ENCODE data around the gene ZNF182.
A peak's percentile ranks its signal among the peaks of the same experiment; 100 is the strongest.
"Not testable (repeated sequence)": the region's sequence is repeated elsewhere in the genome, so short reads cannot be mapped to it uniquely, and the experiment has no call there.

Gene ZNF182

DNA sequence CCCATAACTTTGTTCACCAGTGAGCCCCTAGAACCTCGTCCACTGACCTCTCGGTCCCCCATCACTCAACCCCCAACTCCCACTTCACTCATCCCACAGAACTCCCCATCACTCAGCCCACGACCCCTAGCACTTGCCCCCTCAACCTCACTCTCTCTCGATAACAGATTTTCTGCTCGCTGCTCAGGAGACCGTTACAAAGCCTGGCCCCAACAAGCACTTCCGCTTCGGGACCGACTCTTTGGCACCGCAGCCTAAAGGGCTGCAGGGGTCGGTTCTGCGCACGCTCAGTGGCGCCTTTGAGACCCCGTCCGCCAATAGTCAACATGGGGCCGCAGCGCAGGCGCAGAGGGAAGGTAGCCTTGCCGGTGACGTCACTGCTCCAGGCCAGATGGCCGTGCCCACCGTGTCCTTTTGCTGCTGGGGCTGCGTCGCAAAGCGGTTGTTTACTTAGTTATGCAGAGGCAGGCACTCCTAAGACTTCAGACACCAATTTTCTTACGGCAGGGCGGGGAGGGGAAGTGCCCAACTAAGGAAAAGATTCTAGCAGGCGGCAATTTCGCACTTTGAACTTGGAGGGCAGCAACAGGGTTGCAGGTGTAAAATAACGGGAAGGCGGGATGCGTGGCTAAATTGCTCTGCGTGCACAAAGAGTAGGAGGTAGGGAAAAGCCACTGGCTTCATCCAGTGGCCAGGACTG is at the start of gene ZNF182:
TSS of gene ZNF182 (minus strand) at position 232 of the 700 bp plus-strand sequence. CDS start 1,380 bp downstream, outside the sequence.
- peak; percentile 6 to 55 for DNase-seq

DNA sequence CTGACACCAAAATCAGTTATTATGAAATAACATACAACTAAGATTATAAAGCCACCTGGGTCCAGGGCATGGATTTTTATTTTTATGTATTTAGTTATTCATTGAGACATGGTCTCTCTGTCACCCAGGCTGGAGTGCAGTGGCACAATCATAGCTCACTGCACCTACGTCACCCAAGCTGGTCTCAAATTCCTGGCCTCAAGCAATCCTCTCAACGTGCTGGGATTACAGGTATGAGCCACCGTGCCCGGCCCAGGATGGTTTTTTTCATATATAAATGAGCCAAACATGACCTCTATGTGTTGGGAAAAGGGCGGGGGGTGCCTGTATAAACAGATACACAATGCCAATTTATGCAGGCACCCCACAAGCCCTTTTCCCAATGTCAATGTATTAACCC is 43.1 kb upstream of the ZNF182 start:
- no peak for DNase-seq

DNA sequence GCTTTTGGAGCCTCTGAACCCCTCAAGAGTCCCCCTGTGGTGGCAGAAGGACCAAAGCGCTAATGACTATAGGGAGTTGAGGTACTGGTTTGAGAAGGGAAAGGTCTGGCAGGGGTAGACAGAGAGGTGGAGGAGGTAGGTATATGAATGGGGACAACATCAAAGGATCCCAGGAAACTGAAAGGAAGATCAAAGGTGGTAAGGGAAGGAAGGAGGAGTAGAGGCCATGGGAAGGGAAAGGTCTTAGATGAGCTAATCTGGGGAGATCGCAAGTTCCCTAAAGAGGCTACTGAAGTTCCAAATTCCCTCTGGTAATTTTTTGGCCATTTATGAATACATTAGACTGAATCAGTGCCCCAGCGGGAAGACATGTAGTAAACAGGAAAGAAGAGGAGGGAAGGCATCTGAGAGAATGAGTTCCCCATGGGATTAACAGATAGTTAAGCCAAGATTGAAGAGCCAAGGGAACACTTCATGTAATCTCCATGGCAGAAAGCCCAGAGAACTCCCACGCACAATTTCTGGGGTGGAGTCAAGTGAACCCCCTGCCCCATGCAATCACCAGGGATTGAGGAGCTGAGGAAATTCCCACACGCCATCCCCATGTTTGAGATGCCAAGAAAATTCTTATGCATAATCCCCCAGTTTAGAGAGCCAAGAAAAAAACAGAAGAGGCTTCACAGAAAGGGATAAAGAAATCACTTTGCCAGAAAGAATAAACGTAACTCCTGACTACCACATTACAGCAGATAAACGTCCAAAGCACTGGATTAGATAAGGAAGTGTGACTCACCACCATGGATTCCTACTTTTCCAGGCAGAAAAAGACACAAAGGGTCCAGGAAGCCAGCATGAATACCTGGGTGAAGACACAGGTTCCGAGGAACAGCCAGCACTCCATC is 41.9 kb upstream of the ZNF182 start:
- no peak for DNase-seq

DNA sequence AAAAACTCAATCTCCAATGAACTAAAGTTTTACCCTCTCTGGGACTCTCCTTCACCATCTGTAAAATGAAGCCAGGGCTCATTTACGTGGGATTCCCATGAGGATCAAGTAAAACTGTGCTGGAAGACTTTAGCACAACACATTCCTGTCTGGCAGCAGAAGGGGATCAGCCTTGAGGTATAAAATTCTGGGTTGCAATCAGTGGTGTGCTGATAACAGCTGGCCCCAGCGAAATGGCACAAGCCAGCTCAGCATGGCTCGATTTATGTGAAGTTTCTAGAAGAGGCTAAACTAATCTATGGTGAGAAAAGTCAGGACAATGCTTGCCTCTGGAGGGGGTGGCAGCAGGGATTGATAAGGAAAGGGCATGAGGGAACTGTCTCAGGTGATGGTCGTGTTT is 39.3 kb upstream of the ZNF182 start:
- no peak for DNase-seq

DNA sequence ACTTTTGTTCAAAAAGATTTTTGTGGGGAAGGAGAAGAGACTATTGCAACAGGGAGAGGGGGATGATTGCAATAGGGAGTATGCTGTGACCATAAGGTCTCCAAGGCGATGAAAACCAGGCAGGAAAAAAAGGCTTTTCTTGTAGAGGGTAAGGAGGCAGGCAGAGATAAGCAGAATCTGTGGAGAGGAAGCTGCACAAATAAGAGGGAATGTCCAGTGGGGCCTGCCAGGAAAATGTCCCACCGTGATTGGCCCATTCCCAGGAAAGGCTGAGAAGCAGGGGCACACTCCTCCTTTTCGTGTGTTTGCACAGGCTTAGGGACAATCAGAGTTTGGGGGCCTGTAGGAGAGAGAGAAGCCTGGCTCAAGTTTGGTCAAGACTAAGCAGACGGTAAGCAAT is 32.1 kb upstream of the ZNF182 start:
- DNase-seq, result no peak

DNA sequence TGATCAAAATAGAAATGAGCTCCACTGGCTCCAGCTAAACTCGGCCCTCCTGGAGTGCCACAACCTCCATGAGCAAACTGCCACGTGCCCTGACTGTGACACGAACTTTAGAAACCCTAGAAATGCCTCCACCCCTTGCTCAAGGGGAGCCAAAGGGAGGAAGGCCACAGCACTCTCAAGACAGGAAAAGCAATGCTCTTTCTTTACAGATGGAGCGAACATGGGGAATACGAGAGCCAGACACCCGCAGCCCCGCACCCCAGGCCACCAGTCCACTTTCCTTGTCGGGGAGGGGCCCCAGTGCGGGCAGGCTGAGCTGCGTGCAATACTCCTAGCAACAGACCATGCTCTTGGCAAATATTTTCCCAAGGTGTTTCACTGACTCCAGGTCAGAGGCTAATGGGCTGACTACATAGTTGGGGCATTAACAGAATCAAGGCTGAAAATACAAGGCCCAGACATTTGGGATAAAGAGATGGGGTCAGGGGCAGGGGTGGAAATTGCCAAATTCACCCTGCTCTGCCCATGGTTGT is 26.9 kb upstream of the ZNF182 start:
- DNase-seq, result not testable (repeated sequence)

DNA sequence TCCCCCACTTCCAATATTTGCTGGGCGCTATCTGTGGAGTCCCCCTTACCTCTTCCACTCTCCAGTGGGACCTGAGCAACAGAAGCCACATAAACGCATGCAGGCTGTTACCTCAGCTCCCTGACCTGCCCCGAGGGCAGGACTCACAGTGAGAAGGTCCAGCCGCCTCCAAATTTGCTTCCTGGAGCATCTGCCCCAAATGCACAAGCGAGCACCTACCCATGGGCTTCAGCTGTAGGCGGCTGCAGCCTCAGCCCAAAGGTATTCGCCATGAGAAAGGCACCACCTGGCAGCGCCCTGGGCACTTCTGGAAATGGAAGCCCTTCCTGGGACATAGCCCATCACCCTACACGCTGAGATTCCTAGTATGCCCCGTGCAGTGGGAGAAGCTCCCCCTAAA is 26.4 kb upstream of the ZNF182 start:
- DNase-seq, result no peak

DNA sequence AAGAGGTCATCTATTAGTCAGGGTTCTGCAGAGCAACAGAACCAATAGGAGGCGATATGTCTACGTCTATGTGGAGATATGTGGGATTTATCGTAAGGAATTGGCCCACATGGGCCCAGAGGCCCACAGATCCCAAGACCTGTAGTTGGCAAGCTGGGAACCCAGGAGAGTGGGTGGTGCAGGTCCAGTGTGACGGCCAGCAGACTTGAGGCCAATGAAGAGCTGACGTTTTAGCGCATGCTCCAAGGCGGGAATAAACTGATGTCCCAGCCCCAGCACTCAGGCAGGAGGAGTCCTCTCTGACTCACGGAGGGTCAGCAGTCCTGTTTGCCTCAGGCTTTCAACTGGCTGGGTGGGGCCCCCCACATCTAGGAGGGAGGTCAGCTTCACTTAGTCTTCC is 24.3 kb upstream of the ZNF182 start:
- DNase-seq, result no peak

DNA sequence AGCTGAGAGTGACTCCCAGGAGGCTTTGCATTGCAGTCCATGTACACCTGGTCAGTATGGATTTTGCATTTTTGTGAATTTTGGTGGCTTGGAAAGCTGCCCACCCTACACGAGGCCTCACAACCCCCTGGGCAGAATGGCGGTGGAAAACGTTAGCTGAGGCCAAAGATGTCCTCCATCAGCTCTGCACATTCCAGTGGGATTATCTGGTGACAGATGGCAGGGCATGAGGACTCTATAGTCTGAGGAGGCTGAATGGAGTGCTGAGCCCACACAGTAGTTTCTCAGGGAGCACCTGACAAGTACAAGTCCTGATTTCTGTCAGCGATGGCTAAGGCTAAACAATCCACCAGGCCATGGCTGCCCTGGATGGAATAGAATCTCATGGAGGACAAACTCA is 23.8 kb upstream of the ZNF182 start:
- DNase-seq, result not testable (repeated sequence)

DNA sequence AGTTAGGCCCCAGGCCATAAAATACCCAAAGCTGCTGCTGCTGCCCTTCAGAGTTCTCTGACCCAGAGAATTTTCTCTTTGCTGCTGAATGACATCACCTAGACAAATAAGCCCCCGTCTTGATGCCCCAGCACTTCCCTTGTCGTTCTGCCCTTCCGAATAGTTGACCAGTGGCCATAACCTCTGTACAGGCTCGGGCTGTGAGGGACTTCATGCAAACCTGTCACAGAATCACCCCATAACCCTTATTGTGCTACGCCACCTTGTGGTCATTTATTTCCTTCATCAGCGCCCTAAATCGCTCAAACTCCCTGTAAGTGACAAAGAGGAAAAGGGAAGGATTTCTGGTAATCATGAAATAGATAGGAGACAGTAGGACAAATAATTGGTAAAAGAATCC is 21.8 kb upstream of the ZNF182 start:
- peak in 1 of 2 experiments; percentile 9 for DNase-seq

DNA sequence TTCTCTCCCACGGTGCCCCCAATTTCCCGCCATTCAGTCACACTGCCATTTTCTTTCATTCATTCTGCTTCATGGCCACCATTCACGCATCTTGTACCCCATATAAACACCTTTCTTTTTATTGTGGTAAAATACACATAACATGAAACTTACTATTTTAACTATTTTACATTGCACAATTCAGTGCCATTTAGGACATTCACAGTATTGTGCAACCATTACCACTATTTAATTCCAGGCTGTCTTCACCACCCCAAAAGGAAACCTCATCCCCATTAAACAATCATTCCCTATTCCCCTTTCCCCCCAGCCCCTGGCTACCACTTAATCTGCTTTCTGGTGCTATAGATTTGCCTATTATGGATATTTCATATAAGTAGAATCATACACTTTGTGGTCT is 18.9 kb upstream of the ZNF182 start:
- no peak for DNase-seq

DNA sequence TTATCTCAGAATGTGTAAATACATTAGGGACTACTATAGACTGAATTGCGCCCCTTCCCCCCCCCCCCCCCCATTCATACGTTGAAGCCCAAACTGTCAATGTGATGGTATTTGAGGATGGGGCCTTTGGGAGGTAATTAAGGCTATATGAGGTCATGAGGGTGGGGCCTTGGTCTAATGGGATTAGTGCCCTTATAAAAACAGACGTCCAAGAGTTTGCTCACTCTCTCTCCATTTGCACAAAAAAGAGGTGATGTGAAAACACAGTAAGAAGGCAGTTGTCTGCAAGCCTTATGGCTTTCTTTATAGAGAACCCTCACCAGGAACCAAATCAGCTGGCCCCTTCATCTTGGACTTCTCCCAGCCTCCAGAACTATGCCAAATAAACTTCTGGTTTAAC is 18.3 kb upstream of the ZNF182 start:
- DNase-seq, result no peak

DNA sequence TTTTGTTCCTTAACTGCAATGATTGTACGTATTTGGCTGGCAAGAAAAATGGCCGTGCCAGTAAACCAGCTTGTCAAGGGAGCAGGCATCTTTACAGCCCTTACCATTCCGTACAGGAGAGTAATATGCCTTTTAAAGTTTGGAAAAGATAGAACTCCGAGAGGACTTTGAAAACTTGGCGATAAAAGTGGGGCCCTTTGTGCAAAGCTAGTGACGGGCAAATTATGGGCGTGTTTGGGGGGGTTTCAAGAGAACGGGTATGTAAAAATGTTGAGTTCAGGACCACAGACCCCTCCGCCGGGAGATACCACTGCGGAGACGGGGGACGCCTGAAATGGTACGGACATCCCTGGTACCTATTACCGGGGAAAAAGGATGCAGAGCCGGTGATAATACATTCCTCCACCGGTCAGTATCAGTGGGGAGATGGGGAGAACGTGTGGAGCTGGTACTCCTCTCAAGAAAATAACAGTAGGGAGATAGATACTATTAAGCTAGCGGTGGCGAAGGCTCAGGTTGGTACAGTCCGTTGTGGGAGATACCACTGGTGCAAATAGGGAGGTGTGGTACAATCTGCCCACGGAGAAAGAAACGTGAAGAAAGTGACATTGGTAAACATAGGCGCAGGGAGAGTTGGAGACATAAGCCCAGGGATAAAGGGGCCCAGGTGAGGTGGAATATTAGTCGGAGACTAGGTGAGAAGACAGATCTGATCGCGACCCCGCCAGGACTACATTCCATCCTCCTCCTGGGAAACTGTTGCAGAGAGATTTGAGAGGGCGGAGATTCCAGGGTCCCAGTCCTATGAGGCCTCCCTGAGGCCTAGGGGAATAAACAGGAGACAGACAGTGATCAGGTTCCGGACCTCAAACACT is 17.5 kb upstream of the ZNF182 start:
- peak in 1 of 2 experiments; percentile 26 for DNase-seq

DNA sequence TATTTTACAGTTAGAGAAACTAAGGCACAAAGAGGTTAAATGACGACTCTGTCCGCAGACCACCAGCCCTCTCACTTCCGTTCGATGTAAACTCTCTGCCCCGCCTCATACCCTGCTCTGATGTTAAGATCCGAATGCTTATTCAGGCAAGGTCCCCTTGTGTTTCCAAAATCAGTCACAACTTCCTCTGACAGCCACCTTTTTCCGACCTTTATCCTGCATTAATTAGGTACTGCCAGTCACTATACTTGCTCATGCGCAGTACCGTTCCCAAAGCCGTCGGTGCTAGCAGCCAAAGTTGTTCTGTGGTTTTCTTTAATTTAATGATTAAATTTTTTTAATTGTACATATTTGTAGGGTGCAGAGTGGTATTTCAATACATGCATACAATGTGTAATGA is 16.7 kb upstream of the ZNF182 start:
- DNase-seq, result not testable (repeated sequence)

DNA sequence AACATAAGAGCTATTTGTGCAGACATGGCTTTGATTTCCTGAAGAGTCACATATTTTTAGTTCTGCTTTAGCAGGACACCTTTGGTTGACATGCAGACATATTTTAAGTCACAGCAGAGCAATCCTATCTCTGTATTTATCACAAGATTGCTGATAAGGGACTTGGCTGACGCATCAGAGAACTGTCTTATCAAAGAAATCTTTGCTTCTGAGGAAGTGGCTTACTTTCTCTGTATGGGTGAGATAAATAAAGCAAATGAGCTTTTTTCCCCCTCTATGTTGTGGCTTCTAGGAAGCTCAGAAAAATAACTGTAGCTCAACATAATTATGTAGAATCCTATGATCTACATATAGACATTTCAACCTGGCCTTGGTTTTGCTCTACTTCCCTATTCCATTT is 16.1 kb upstream of the ZNF182 start:
- DNase-seq, result not testable (repeated sequence)

DNA sequence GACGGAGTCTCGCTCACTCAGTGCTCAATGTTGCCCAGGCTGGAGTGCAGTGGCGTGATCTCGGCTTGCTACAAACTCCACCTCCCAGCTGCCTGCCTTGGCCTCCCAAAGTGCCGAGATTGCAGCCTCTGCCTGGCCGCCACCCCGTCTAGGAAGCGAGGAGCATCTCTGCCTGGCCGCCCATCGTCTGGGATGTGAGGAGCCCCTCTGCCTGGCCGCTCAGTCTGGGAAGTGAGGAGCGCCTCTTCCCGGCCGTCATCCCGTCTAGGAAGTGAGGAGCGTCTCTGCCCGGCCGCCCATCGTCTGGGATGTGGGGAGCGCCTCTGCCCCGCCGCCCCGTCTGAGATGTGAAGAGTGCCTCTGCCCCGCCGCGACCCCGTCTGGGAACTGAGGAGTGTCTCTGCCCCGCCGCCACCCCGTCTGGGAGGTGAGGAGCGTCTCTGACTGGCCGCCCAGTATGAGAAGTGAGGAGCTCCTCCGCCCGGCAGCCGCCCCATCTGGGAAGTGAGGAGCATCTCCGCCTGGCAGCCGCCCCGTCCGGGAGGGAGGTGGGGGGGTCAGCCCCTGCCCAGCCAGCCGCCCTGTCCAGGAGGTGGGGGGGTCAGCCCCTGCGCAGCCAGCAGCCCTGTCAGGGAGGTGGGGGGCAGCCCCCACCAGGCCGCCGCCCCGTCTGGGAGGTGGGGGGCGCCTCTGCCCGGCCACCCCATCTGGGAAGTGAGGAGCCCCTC is 13.0 kb upstream of the ZNF182 start:
- DNase-seq, result not testable (repeated sequence)

DNA sequence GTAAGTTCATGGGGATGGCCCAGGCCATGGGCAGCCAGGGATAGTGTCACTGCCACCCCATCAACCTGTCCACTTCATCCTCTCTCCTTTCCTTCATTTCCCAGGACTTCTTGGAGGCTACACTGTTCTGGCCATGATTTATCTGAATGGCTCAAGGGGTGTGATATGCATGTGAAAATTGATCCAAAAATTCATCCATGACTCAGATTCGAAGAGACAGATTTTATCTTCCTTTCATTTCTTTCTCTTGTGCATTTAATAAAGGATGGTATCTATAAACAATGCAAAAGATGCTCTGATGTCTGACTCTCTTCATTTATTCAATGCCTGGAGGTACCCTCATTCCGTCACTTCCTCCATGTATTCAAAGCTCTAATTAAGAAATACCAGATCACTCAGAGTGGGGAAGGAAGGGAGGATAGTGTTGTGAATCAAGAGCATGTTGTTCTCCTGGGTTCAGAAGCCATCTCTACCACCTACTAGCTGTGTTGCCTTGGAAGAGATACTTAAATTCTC is 5.7 kb upstream of the ZNF182 start:
- DNase-seq, result not testable (repeated sequence)

DNA sequence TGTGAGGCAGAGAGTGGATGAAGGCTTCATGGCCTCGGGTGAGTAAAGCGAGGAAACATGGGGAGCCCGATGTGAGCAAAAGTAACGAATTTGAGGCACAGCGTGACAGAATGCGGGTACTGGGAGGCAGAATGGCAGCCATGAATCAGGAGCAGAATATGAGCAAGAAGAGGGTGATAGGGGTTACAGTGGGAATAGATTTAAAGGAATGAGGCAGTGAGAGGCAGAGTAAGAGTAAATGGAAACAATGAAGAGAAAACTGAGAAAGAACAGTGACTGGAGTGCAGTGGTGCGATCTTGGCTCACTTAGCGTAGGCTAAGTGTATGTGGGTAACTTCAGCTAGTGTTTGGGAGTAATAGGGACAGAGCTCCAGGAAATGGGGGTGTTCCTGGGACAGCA is 2.9 kb upstream of the ZNF182 start, which contains the start of gene SPACA5:
TSS of gene SPACA5 (plus strand) at position 301 of the 400 bp plus-strand sequence. CDS start 815 bp downstream, outside the sequence.
- not testable (repeated sequence) for DNase-seq

DNA sequence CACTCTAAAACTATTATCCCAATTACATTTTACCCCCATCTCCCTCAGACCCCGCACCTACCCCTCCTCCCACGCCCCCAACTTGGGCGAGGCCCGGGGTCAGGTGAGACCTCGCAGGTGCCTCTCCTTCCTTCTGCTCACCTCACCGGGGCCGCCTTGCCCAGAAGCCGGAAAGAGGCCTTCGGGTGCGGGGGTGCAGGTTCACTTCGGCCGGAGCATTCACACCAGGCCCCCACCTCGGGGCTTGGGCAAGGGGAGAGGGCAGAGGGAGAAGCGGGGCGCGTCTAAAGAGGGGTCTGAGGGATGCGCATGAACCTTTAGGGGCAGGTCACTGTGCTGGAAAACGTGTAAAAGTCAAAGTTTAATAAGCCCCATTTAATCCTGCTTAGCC is 427 bp downstream of the ZNF182 start:
- DNase-seq, result no peak

DNA sequence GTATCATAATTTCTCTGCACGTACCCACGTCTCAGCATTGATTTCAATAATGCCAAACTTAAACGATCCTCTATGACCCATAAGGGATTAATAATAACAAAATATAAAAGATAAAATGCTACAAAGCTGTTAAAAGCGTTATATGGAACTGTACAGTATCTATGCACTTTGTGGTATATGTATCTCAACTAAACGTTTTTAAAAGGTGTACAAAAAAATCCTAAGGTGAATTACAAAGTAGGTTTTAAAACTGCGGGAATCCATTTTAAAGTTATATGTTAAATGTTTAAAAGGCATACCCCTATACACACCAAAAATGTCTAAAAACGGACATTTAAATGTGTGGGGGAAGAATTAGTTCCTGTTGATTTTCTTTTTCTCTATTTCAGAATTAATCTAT is 860 bp downstream of the ZNF182 start:
- DNase-seq, result no peak

DNA sequence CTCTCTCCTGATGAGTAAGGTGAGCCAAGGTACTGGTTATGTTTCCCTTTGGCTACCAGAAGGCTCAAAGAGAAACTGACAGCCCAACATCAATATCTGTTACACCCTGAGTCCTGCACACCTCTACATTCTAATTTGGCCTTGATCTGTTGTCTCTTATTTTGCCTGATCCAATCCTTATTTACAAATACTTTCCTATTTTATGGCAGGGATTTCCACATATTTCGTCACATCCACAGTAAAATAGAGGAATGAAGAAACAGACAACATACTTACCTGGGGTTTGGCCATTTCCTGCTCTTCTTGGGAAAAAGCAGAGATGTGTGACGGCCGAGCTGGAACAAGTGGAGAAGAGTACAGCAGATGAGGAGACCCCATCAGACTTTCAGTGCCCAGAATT is 1.5 kb downstream of the ZNF182 start:
- no peak for DNase-seq

DNA sequence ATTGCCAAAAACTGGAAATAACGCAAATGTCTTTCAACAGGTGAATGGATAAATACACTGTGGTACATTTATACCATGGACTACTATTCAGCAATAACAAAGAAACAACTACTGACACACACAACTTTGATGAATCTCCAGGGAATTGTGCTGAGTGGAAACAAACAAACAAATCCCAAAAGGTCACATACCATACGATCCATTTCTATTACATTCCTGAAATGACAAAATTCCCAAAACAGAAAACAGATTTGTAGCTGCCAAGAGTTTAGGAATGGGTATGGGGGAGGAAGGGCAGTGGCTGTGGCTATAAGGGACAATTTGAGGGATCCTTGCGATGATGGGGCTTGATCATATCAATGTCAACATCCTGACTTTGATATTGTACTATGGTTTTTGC is 2.5 kb downstream of the ZNF182 start:
- DNase-seq, result no peak

All from cerebellar nuclear complex (tissue), 1 donor.